ENCODE data around the gene MINDY4.

Gene MINDY4

DNA sequence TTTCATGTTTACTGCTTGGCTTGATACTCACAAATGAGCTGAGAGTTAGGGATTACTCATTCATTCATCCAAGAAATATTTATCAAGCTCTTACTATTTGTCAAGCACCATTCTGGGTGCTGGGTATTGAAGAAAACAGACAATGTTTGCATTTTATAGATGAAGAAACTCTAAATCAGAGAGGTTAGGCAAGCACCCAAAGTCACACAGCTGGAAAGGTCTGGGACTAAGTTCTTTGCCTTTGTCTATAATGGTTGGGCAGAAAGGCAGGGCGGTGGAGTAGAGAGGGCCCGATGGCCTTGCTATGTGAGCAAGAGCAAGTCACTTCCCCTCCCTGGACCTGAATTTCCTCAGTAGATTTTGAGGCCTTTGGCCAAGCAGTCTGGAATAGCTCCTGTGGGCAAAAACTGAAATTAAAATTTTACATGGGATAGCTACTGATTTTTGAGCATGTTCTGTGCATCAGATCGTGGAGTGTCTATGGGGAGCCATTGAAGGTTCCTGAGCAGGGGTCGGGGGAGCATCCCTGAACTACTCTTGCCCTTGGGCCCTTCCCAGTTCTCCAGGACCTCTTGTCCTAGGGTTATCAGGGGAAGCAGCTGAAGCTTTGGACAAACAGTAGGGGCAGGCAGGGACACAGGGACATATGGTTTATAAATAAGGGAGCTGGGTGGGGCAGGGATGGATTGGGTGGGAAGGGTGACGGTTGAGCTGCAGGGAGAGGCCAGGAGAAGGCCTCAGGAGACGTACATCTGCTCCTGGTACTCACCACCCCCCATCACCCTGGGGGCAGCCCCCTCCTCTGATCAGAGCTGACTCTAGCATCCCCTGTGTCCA, 163.7 kb downstream of the MINDY4 start:
- DNase-seq = no peak

DNA sequence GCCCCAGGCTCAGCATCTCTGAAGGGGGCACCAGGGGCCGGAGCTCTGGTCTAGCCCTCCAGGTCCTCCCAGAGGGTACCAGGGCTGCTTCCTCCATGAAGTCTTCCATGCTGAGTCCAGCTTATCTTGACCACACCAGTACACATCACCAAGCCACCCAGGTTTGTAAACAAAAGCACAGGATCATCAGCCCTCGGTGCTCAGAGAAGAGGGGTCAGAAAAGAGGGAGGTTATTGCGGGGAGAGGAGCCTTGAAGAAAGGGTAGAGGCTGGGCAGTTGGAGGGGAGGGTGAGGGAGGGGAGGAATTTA, 164.3 kb downstream of the MINDY4 start:
- no peak for DNase-seq

DNA sequence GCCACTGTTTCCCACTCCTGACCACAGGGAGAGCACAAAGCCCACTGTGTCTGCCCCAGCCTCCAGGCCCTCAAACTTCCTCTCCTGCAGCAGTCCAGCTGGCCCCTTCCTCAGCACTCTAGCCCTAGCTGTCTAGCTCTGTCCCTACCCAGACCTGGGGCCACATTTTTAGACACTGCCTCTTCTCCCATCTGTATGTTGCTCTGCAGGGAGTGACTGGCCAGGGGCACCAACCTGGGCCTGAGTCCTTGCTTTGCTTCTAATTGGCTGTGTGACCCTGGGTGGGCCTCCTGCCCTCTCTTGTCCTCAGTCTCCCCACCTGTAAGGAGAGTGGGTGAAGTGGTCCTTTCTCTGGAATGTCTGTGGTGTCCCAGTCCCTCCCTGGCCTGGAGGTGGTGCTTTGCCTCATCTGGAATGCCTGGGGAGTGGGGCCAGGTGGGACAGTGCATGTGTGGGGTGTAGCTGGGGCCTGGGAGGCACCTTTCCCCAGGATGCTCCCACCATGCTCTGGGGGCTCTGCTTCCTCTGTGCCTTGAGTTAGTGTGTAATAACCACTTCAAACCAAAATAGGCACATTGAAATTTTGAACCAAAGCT, 165.5 kb downstream of the MINDY4 start:
- DNase-seq = no peak

DNA sequence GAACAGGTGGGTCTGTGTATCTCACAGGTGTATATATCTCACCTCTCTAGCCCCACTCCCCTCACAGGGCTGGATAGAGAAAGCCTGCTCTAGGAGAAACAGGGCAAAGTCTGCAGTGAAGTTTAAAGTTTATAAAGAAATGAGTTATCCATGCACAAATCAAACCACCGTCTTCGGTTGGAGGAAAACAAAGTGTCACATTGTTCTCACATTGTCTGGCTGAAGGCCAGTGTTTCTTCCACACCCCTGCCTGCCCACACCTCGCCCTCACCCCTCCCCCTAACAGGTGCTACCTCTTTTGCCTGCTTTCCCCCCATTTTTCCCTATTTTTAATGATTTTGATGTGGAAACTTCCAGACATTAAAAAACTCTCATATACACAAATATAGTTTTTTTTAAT, 166.2 kb downstream of the MINDY4 start:
- DNase-seq = no peak

DNA sequence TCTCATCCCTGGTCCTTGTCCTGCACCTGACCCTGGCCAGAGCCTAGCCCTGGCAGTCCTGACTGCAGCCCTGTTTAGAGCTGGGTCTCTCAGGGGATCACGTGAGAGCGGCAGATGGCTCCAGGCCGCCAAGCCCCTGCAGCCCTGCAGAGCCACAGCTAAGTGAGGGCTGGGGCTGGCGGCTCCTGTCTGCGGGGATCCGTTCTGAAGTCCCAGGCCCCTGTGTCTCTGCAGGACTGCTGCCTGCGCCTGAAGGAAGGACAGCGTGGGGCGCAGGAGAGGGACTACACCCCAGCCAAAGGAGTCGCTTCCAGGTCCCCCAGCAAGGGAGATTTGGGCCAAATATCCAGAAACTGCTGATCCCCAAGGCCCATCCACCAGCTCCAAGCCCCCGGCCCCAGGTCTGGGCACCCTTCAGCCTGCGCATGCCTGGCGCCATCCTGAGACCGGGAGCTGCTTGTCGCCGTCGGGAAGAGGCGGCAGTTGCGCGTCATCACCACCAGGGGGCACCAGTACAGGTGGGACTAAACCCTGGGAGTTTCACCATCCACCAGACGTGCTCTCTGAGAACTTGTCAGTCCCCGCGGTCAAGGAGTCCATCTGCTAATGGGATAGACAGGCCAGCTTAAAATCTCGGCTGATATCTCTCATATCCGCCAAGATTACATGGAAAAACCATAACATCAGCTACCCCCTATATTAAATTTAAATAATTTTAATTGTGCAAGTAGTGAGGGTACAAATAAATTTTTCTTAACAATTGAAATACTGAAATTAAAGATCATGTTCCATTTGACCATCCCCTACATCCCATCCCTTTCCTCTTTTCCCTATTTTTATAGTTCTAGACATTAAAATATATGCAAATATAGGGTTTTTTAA, 167.5 kb downstream of the MINDY4 start:
- peak; percentile 39 for DNase-seq

DNA sequence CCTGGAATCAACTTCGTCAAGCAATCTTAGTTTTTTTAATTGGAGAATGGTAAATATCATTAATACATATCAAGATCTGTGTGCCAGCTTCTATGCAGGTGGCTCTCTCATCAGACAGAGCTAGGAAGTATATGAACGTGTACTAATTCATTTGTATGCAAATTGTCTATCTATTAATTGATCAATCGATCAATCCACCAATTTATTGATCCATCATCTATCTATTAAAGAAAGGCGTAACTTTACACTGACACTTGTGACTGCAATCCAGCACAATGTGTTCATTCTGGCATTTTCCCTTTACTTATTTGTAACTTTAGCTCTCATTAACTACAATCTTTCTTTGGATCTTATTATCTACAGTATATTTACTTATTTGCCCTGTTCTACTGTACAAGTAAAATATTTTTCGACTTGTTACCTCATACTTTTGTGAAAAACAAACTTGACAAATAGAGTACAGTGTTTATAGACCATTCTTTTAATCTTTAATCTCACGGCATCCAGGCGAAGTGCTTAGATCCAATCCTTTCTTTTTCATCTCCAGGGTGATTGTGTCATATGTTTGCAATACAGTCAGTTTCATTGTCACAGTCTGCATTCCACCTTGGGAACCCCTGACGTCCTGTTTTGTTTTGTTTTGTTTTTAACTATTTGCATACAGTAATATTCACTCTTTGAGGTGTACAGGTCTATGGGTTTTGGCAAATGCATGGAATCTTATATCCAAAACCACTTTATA, 170.5 kb downstream of the MINDY4 start:
- DNase-seq = no peak
